Gastrocnemius medialis (tissue), 4 donors: ENCODE results near the gene PNMA8B. TPM values are rescaled to one million over a fixed set of nuclear protein-coding genes. Genes with fewer than 3 reads are reported as not detected.
"Not testable (repeated sequence)": the region's sequence is repeated elsewhere in the genome, so short reads cannot be mapped to it uniquely, and the experiment has no call there.

ENCODE experiments used
- ATAC-seq, 2 donors: fragments of 150-250 bp; one replicate each; pipeline ENCODE4 v1.9.1; 2016
- DNase-seq, 2 donors: peaks; one replicate each; pipeline ENCODE4 v3.0.0-alpha.2; 2019
- H3K27ac ChIP-seq, 4 donors: fragments of 200-600 bp; sonication (generic); 1 replicate in 1 of 4; 2 replicates in 3 of 4; pipeline ENCODE4 v1.5.1; 2016 to 2018; ENCODE audit warnings: mild to moderate bottlenecking in 2 of 4, moderate library complexity in 1 of 4
- H3K27me3 ChIP-seq, 3 donors: fragments of 200-600 bp; sonication (generic) in 2 of 3; 1 replicate in 1 of 3; 2 replicates in 2 of 3; pipeline versions ENCODE4 v1.5.1 to v1.6.0; 2016 to 2019; ENCODE audit warnings: mild to moderate bottlenecking in 1 of 3, moderate library complexity in 1 of 3
- H3K36me3 ChIP-seq, 2 donors: fragments of 200-600 bp; sonication (generic) in 1 of 2; one replicate each; pipeline ENCODE4 v1.5.1; 2017 to 2018
- H3K4me1 ChIP-seq, 2 donors: fragments of 200-600 bp; sonication (generic) in 1 of 2; one replicate each; pipeline ENCODE4 v1.5.1; 2016 to 2017; ENCODE audit warnings: mild to moderate bottlenecking in 2 of 2
- H3K4me3 ChIP-seq, 4 donors: fragments of 200-600 bp; sonication (generic) in 3 of 4; 1 replicate in 1 of 4; 2 replicates in 3 of 4; pipeline ENCODE4 v1.5.1; 2016 to 2019; ENCODE audit warnings: mild to moderate bottlenecking in 2 of 4
- H3K9me3 ChIP-seq, 3 donors: fragments of 200-600 bp; sonication (generic) in 2 of 3; 1 replicate in 1 of 3; 2 replicates in 2 of 3; pipeline ENCODE4 v1.5.1; 2016 to 2019
- POLR2A ChIP-seq, 2 donors: fragments of 450-650 bp; IDR thresholded peaks; one replicate each; pipeline ENCODE4 v1.6.1; 2017; ENCODE audit warnings: antibody characterized with exemption in 2 of 2, mild to moderate bottlenecking in 2 of 2, moderate library complexity in 2 of 2
- in situ Hi-C, 4 donors: fragments of 200-750 bp; cut with MboI; loops; one replicate each; pipeline versions ENCODE4 v1.15.0 to v1.8.0; 2017; ENCODE audit warnings: low sequenced_read_pairs in 4 of 4
- intact Hi-C: fragments of 100-400 bp; cut with DNase I; formaldehyde crosslinking; loops from one replicate; pipeline ENCODE4 v1.15.1; 2023; ENCODE audit warnings: low total_unique reads
- total RNA-seq, 4 donors: library from RNA; depleted of rRNA; stranded (reverse); fragments of >200 nt; gene quantifications; one replicate each; pipeline versions ENCODE4 v1.1.0 to v1.2.3, GENCODE V29; 2016
- TF ChIP-seq, protein P1 (sequence below), 5 experiments: fragments of 450-650 bp in 3 of 5; fragments of 200-600 bp in 2 of 5; sonication (generic) in 2 of 5; IDR thresholded peaks in 4 of 5; conservative IDR thresholded peaks in 1 of 5; 1 replicate in 4 of 5; 2 replicates in 1 of 5; pipeline ENCODE4 v1.5.1; 2016 to 2019; ENCODE audit warnings: antibody characterized with exemption in 5 of 5, mild to moderate bottlenecking in 3 of 5, moderate library complexity in 3 of 5

Gene PNMA8B
- total RNA-seq, 4 donors from 2014 or later = 0.07 to 0.18 (median 0.15) TPM

DNA sequence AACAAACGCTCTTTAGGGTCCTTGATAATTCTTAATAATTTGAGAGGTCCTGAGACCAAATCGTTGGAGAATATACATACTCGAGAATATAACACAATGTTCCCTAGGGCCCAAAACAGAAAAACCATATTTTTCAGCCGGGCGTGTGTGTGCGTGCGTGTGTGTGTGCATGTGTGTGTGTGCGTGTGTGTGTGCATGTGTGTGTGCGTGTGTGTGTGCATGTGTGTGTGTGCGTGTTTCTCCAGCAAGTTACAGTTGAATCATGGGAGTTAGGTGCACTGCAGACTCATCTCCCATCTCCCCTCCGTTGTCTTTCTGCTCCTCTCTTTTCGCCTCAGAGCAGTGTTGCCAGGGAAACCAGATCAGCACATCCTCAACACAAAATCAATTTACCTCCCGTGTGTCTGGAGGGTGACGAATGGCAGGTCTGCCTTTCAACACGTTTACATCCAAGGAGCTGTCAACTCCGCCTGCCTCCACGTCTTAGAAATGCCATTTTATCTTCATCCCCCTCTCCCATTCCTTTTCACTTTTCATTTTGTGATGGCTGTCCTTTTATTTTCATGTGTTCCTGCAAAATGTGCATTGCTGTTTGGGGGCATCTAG is 8.3 kb upstream of the PNMA8B start:
- in situ Hi-C loops (no loop called here), intact Hi-C loops (no loop called here)
- Histone ChIP-seq H3K9me3 (no peaks in the 10 kb centered on the region), H3K27me3 (no peaks in the 10 kb centered on the region), H3K4me3 (no peak overlapping the region), H3K36me3 (no peaks in the 10 kb centered on the region), H3K4me1 (no peaks in the 10 kb centered on the region), H3K27ac (no peak overlapping the region)
- ATAC-seq (no peak), DNase-seq (no peak)
- no peak for TF ChIP-seq POLR2A (IDR thresholded peaks at IDR 0.05)
- TF ChIP-seq, protein P1, sequence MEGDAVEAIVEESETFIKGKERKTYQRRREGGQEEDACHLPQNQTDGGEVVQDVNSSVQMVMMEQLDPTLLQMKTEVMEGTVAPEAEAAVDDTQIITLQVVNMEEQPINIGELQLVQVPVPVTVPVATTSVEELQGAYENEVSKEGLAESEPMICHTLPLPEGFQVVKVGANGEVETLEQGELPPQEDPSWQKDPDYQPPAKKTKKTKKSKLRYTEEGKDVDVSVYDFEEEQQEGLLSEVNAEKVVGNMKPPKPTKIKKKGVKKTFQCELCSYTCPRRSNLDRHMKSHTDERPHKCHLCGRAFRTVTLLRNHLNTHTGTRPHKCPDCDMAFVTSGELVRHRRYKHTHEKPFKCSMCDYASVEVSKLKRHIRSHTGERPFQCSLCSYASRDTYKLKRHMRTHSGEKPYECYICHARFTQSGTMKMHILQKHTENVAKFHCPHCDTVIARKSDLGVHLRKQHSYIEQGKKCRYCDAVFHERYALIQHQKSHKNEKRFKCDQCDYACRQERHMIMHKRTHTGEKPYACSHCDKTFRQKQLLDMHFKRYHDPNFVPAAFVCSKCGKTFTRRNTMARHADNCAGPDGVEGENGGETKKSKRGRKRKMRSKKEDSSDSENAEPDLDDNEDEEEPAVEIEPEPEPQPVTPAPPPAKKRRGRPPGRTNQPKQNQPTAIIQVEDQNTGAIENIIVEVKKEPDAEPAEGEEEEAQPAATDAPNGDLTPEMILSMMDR (IDR thresholded peaks at IDR 0.05 in 4 of 5, conservative IDR thresholded peaks at IDR 0.05 in 1 of 5) = no peak

DNA sequence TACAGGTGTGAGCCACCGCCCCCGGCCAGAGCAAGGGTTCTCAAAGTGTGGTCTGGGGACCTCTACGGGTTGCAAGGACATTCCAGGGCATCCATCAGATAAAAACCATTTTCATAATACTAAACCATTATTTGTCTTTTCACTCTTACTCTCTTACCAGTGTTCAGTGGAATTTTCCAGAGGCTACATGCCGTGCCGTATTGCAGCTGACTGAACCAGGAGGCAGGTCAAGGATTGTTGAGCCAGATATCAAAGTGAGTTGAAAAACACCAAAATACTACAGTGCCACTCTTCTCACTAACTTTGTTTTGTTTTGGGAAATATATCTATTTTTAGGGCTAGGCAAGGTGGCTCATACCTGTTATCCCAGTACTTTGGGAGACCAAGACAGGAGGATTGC is 7.2 kb upstream of the PNMA8B start:
- DNase-seq = no peak
- Histone ChIP-seq H3K9me3 (no peaks in the 10 kb centered on the region), H3K27ac (no peak overlapping the region), H3K4me1 (no peaks in the 10 kb centered on the region), H3K27me3 (no peaks in the 10 kb centered on the region), H3K4me3 (no peak overlapping the region), H3K36me3 (no peaks in the 10 kb centered on the region)
- in situ Hi-C loops (no loop called here), intact Hi-C loops (no loop called here)
- no peak for ATAC-seq
- TF ChIP-seq, protein P1 (IDR thresholded peaks at IDR 0.05 in 4 of 5, conservative IDR thresholded peaks at IDR 0.05 in 1 of 5) = no peak
- TF ChIP-seq POLR2A (IDR thresholded peaks at IDR 0.05) = no peak

DNA sequence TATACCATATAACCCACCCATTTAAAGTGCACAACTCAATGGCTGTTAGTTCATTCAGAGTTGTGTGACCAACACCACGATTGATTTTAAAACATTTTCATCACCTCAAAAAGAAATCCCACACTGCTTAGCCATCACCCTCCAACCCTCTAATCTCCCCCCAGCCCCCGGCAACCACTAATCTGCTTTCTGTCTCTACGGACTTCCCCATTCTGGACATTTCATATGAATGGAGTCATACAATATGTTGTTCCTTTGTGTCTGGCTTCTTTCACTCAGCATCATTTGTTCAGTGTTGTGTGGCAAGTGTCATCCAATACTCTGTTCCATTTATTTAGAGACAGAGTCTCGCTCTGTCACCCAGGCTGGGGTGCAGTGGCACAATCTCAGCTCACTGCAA is 4.0 kb upstream of the PNMA8B start:
- Histone ChIP-seq H3K9me3 (no peaks in the 10 kb centered on the region), H3K27ac (no peak overlapping the region), H3K4me1 (no peaks in the 10 kb centered on the region), H3K27me3 (peaks cover 4 to 10% (median 7%) of the 10 kb centered on the region in 3 donors), H3K4me3 (no peak overlapping the region), H3K36me3 (no peaks in the 10 kb centered on the region)
- DNase-seq = no peak
- no peak for ATAC-seq
- intact Hi-C loops (no loop called here), in situ Hi-C loops (loop anchor here in 1 of 4 donors (25.0 kb wide), 1 partner anchor 212 kb away; the partner anchor contains the start of gene HIF3A)
- TF ChIP-seq, protein P1 (IDR thresholded peaks at IDR 0.05 in 4 of 5, conservative IDR thresholded peaks at IDR 0.05 in 1 of 5) = no peak
- TF ChIP-seq POLR2A (IDR thresholded peaks at IDR 0.05) = no peak

DNA sequence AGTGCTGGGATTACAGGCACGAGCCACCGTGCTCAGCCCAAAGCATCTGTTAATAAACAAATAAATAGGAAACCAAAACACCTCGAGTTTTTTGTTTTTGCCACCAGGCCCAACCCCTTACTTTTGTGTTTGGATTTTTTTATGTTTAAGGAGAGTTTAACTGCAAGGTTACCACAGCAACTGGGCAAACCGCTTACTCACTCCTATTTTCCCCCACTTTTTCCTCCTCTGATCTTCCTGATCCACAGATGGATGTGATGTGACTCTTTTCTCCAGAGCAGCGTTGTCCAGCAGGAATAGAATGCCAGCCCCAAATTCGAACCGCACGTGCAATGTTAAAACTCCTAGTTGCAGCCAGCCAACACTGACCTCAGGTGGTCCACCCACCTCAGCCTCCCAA is 2.1 kb upstream of the PNMA8B start:
- in situ Hi-C loops = loop anchor here in 1 of 4 donors (25.0 kb wide), 1 partner anchor 210 kb away; the partner anchor contains the start of gene HIF3A
- TF ChIP-seq POLR2A (IDR thresholded peaks at IDR 0.05) = no peak
- TF ChIP-seq, protein P1 (IDR thresholded peaks at IDR 0.05 in 4 of 5, conservative IDR thresholded peaks at IDR 0.05 in 1 of 5) = no peak
- Histone ChIP-seq H3K4me3 (no peak overlapping the region), H3K36me3 (no peaks in the 10 kb centered on the region), H3K27me3 (peaks cover 7 to 16% (median 10%) of the 10 kb centered on the region in 3 donors), H3K27ac (no peak overlapping the region), H3K9me3 (no peaks in the 10 kb centered on the region), H3K4me1 (no peaks in the 10 kb centered on the region)
- ATAC-seq (no peak), DNase-seq (no peak)
- intact Hi-C loops = no loop called here

DNA sequence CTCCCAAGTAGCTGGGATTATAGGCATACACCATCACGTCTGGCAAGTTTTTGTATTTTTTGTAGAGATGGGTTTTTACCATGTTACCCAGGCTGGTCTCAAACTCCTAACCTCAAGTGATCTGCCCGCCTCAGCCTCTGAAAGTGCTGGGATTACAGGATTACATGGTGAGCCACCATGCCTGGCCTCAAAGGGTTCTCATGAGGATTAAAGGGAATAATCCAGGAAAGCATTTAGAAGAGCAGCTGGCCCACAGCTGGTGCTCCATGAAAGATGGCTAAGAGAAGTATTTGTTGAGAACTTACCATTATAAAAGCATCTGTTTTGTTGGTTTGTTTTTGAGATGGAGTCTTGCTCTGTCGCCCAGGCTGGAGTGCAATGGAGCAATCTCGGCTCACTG is 1.2 kb upstream of the PNMA8B start:
- ATAC-seq, H3K4me3 ChIP-seq, H3K9me3 ChIP-seq, H3K36me3 ChIP-seq, DNase-seq, H3K4me1 ChIP-seq, H3K27ac ChIP-seq, intact Hi-C loops: not testable (repeated sequence)
- in situ Hi-C loops = loop anchor here in 1 of 4 donors (25.0 kb wide), 1 partner anchor 210 kb away; the partner anchor contains the start of gene HIF3A
- peaks cover 13 to 17% (median 16%) of the 10 kb centered on the region in 3 donors for H3K27me3 ChIP-seq
